SK-N-SH (cell line): ENCODE results near the gene PDZRN4. TPM values are rescaled to one million over a fixed set of nuclear protein-coding genes. Genes with fewer than 3 reads are reported as not detected.

Source experiments
- CTCF ChIA-PET: fragments of 300-600, 350-600 bp; formaldehyde crosslinking; extraction: SDS; loops from one replicate; lab custom pipeline; 2021; lab: Yijun Ruan, JAX
- POLR2A ChIA-PET: fragments of 350-600 bp; sonication (Branson Sonifier 250); formaldehyde crosslinking; extraction: SDS; loops from one replicate; lab custom pipeline; 2020; ENCODE audit warnings: antibody characterized with exemption, inconsistent platforms; lab: Yijun Ruan, JAX
- DNase-seq: peaks from one replicate; pipeline ENCODE4 v3.0.0; 2012
- H2AFZ ChIP-seq: fragments of 200-600 bp; sonication (generic); 2 replicates; pipeline ENCODE4 v1.8.1; 2016; ENCODE audit warnings: antibody characterized with exemption, mild to moderate bottlenecking, low read depth
- H3F3A ChIP-seq: fragments of 200-600 bp; sonication (generic); replicated peaks from 2 replicates; pipeline ENCODE3; 2016; ENCODE audit warnings: antibody characterized with exemption, mild to moderate bottlenecking; ENCODE audit not compliant: insufficient read depth
- H3K27ac ChIP-seq, 2 experiments: fragments of 200-500 bp in 1 of 2; fragments of 200-600 bp in 1 of 2; sonication (Bioruptor generic) in 1 of 2; sonication (generic), shearing (Covaris generic) in 1 of 2; 2 replicates each; pipeline versions ENCODE4 v1.5.1 to v1.6.1; 2014 to 2016; ENCODE audit warnings: low read depth in 2 of 2, inconsistent platforms in 1 of 2, low read length in 1 of 2, mild to moderate bottlenecking in 1 of 2, mixed read lengths in 1 of 2
- H3K27me3 ChIP-seq: fragments of 200-600 bp; sonication (generic), shearing (Covaris generic); 2 replicates; pipeline ENCODE4 v1.6.1; 2016; ENCODE audit warnings: mixed run types; ENCODE audit not compliant: insufficient read depth
- H3K36me3 ChIP-seq, 2 experiments: fragments of 200-500 bp in 1 of 2; fragments of 200-600 bp in 1 of 2; sonication (Bioruptor generic) in 1 of 2; sonication (generic) in 1 of 2; replicated peaks in 1 of 2; 2 replicates each; pipeline versions ENCODE3 to v1.5.1; 2014 to 2016; ENCODE audit warnings: low read length in 1 of 2, mild to moderate bottlenecking in 1 of 2; ENCODE audit not compliant: insufficient read depth in 2 of 2, control insufficient read depth in 1 of 2
- H3K4me1 ChIP-seq, 2 experiments: fragments of 200-500 bp in 1 of 2; fragments of 200-600 bp in 1 of 2; sonication (Bioruptor generic) in 1 of 2; sonication (generic), shearing (Covaris generic) in 1 of 2; 2 replicates each; pipeline versions ENCODE4 v1.5.1 to v1.6.1; 2014 to 2016; ENCODE audit warnings: low read depth in 1 of 2, low read length in 1 of 2, mixed run types in 1 of 2; ENCODE audit not compliant: insufficient read depth in 2 of 2, control insufficient read depth in 1 of 2
- H3K4me2 ChIP-seq: fragments of 200-600 bp; sonication (generic), shearing (Covaris generic); 2 replicates; pipeline ENCODE4 v1.6.1; 2017; ENCODE audit warnings: mixed run types
- H3K4me3 ChIP-seq, 2 experiments: fragments of 200-500 bp in 1 of 2; fragments of 200-600 bp in 1 of 2; sonication (Bioruptor generic) in 1 of 2; sonication (generic), shearing (Covaris generic) in 1 of 2; 2 replicates each; pipeline versions ENCODE4 v1.5.1 to v1.8.1; 2014 to 2016; ENCODE audit warnings: low read depth in 2 of 2, inconsistent platforms in 1 of 2, low read length in 1 of 2, mild to moderate bottlenecking in 1 of 2, mixed read lengths in 1 of 2, moderate library complexity in 1 of 2
- H3K79me2 ChIP-seq: fragments of 200-600 bp; sonication (generic); 2 replicates; pipeline ENCODE4 v1.8.1; 2017; ENCODE audit warnings: mild to moderate bottlenecking; ENCODE audit not compliant: insufficient read depth
- H3K9ac ChIP-seq: fragments of 200-600 bp; sonication (generic); 2 replicates; pipeline ENCODE4 v1.6.1; 2017; ENCODE audit warnings: mixed run types
- H3K9me2 ChIP-seq: fragments of 200-600 bp; sonication (generic); 2 replicates; pipeline ENCODE4 v1.6.1; 2017; ENCODE audit warnings: mixed run types
- H3K9me3 ChIP-seq: fragments of 200-600 bp; sonication (generic); 2 replicates; pipeline ENCODE4 v1.6.1; 2017; ENCODE audit warnings: mixed run types, mild to moderate bottlenecking, moderate library complexity
- H4K20me1 ChIP-seq: fragments of 200-600 bp; sonication (generic); 2 replicates; pipeline ENCODE4 v1.6.1; 2017; ENCODE audit warnings: mild to moderate bottlenecking, mixed run types; ENCODE audit not compliant: insufficient read depth
- CHD2 ChIP-seq: fragments of 150-350 bp; IDR thresholded peaks from 2 replicates; pipeline ENCODE4 v1.6.1; 2018; ENCODE audit warnings: low read length; ENCODE audit not compliant: partially characterized antibody
- ELF1 ChIP-seq: IDR thresholded peaks from 2 replicates; pipeline ENCODE4 v1.4.0; 2012
- EP300 ChIP-seq, 2 experiments: IDR thresholded peaks; 2 replicates each; pipeline versions ENCODE4 v1.4.0 to v1.6.1; 2012; ENCODE audit warnings: borderline replicate concordance in 1 of 2, low read depth in 1 of 2, low read length in 1 of 2
- EZH2phosphoT487 ChIP-seq: fragments of 200-600 bp; sonication (generic); IDR thresholded peaks from 2 replicates; pipeline ENCODE4 v1.6.1; 2017; ENCODE audit warnings: low read depth, mixed run types, mild to moderate bottlenecking, antibody characterized with exemption, moderate library complexity, borderline replicate concordance
- FOXJ3 ChIP-seq: sonication (generic); formaldehyde crosslinking; IDR thresholded peaks from 2 replicates; pipeline ENCODE4 v1.5.1; 2020; ENCODE audit warnings: mild to moderate bottlenecking, missing genetic modification reagents
- GATA2 ChIP-seq: sonication (generic); formaldehyde crosslinking; IDR thresholded peaks from 2 replicates; pipeline ENCODE4 v1.5.0; 2020; ENCODE audit warnings: mild to moderate bottlenecking, missing genetic modification reagents
- MEF2A ChIP-seq: IDR thresholded peaks from 2 replicates; pipeline ENCODE4 v1.4.0; 2012; ENCODE audit warnings: low read depth, borderline replicate concordance
- MXI1 ChIP-seq: IDR thresholded peaks from 2 replicates; pipeline ENCODE4 v1.6.1; 2012; ENCODE audit warnings: mild to moderate bottlenecking, low read depth, low read length, improper control_type of control experiment
- NFIC ChIP-seq: IDR thresholded peaks from 2 replicates; pipeline ENCODE4 v1.4.0; 2012; ENCODE audit warnings: borderline replicate concordance
- NRF1 ChIP-seq: IDR thresholded peaks from 2 replicates; pipeline ENCODE4 v1.6.1; 2012; ENCODE audit warnings: low read depth, mild to moderate bottlenecking, low read length
- PBX3 ChIP-seq: IDR thresholded peaks from 2 replicates; pipeline ENCODE4; 2012
- POLR2AphosphoS5 ChIP-seq: IDR thresholded peaks from 2 replicates; pipeline ENCODE4 v1.6.1; 2012; ENCODE audit warnings: low read depth, low read length
- RAD21 ChIP-seq: IDR thresholded peaks from 2 replicates; pipeline ENCODE4 v1.6.1; 2012; ENCODE audit warnings: mild to moderate bottlenecking, low read length
- REST ChIP-seq: IDR thresholded peaks from 2 replicates; pipeline ENCODE4 v1.6.1; 2012; ENCODE audit warnings: mild to moderate bottlenecking, low read depth, low read length, moderate library complexity
- RXRA ChIP-seq: IDR thresholded peaks from 2 replicates; pipeline ENCODE4 v1.4.0; 2012; ENCODE audit warnings: low read depth, mild to moderate bottlenecking, borderline replicate concordance
- SMC3 ChIP-seq: IDR thresholded peaks from 2 replicates; pipeline ENCODE4 v1.6.1; 2012; ENCODE audit warnings: low read depth, low read length, improper control_type of control experiment
- TEAD4 ChIP-seq: IDR thresholded peaks from 2 replicates; pipeline ENCODE4 v1.4.0; 2012; ENCODE audit warnings: mild to moderate bottlenecking, borderline replicate concordance; ENCODE audit not compliant: insufficient read depth
- ZBTB33 ChIP-seq: IDR thresholded peaks from 2 replicates; pipeline ENCODE4 v1.4.0; 2012; ENCODE audit warnings: low read depth, borderline replicate concordance
- WGBS: methylation state at CpG from one replicate; pipeline ENCODE4 v1.1.6; 2017; ENCODE audit warnings: low lambda C conversion rate; 5-methylcytosine and 5-hydroxymethylcytosine counted together
- polyA plus RNA-seq, 3 experiments: library from polyadenylated mRNA; depleted of rRNA; stranded (reverse); fragments of >200 nt; gene quantifications; 2 replicates each; pipeline ENCODE4 v1.2.3, GENCODE V29; 2012

PDZRN4 gene
- polyA plus RNA-seq, 1 of the 3 experiments (the other 2 are of a cell fraction) = 0.02 TPM

GRCh38 chr12:41514907-41515306 lies 326.8 kb downstream of the PDZRN4 start (continued):
- TF ChIP-seq TEAD4 (no peak), POLR2AphosphoS5 (no peak), SMC3 (no peak; the same call in 1 of the 2 replicates), NRF1 (no peak), EP300 (IDR thresholded peaks at IDR 0.05; ENCODE audit: borderline replicate concordance in 1 of 2, low read depth in 1 of 2, low read length in 1 of 2) (no peak), GATA2 (CRISPR knock-in tag) (no peak)

GRCh38 chr12:41515953-41516352 lies 327.8 kb downstream of the PDZRN4 start:
- no peak for DNase-seq
- Histone ChIP-seq H3F3A (peaks cover 5% of the 10 kb centered on the region), H3K9ac (no peak overlapping the region), H2AFZ (no peak overlapping the region), H3K27ac (no peak overlapping the region), H3K4me1 (peaks cover 0 to 14% of the 10 kb centered on the region in 2 experiments; a peak in 1 of 4 replicates), H4K20me1 (no peaks in the 10 kb centered on the region), H3K36me3 (no peaks in the 10 kb centered on the region), H3K4me3 (no peak overlapping the region), H3K27me3 (no peaks in the 10 kb centered on the region), H3K9me2 (no peaks in the 10 kb centered on the region), H3K79me2 (no peaks in the 10 kb centered on the region), H3K4me2 (no peak overlapping the region), H3K9me3 (no peaks in the 10 kb centered on the region)
- ChIA-PET POLR2A (no interaction called here), CTCF (interaction anchor here (0.8 to 1.2 kb wide), 3 partner anchors 9 to 148 kb away, joined by 3 to 4 read pairs (median 3); no protein-coding TSS in a partner anchor)
- no peak for TF ChIP-seq RAD21
- TF ChIP-seq REST = no peak
- no peak for TF ChIP-seq POLR2AphosphoS5
- no peak for TF ChIP-seq ZBTB33
- no peak for TF ChIP-seq PBX3
- TF ChIP-seq NFIC = no peak
- TF ChIP-seq MXI1 = no peak
- TF ChIP-seq CHD2 = no peak
- no peak for TF ChIP-seq ELF1
- no peak for TF ChIP-seq FOXJ3 (CRISPR knock-in tag)
- no peak for TF ChIP-seq EZH2phosphoT487
- no peak for TF ChIP-seq NRF1
- no peak for TF ChIP-seq RXRA
- TF ChIP-seq MEF2A = no peak
- WGBS = 75% methylated on average over 3 of the region's 3 CpGs
